ENCODE data around the gene WIZ. TPM values are rescaled to one million over a fixed set of nuclear protein-coding genes. Genes with fewer than 3 reads are reported as not detected.

WIZ gene
- total and polyA plus RNA-seq, 2 of the 8 experiments (the other 6 are each of a cell fraction or from before 2014, with no cell fraction given), result 12.5 to 33.2 TPM

DNA sequence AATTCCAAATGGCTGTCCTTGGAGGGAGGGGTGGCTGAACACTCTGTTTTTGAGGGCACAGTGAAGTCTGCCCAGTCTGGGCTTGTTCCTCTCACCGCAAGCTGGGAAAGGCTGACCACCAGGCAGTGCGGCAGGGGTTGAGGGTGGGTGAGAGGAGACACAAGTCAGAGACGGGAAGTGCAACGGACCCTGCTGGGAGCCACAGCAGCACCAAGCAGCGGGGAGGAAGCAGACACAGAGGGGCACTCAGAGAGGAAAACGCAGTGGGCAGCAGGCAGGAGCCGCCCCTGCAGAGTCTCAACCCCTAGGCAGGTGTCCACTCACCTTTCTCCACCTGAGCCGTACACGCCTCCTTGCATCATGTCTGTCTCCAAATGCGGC, 46.6 kb downstream of the WIZ start:
- Histone ChIP-seq H3K27ac (ENCODE audit: low read depth, low read length) (no peak overlapping the region), H3K79me1 (ENCODE audit: low read depth, low read length) (peaks cover 29% of the 10 kb centered on the region), H3K18ac (ENCODE audit: extremely low read depth, low read length) (no peak overlapping the region), H3K4me1 (replicated peaks in 1 of 4; ENCODE audit: control insufficient read depth in 3 of 4, insufficient read depth in 4 of 4, low read length in 3 of 4) (no peaks in the 10 kb centered on the region), H3K79me2 (ENCODE audit: control insufficient read depth in 1 of 2, insufficient read depth in 2 of 2, low read length in 2 of 2) (peaks cover 19 to 77% of the 10 kb centered on the region in 2 experiments), H2BK20ac (ENCODE audit: low read length) (no peak overlapping the region), H2BK12ac (ENCODE audit: low read depth, low read length) (no peak overlapping the region), H3K4me2 (ENCODE audit: insufficient read depth in 1 of 2, low read depth in 2 of 2, low read length in 2 of 2) (no peak overlapping the region), H3K27me3 (replicated peaks in 1 of 4; ENCODE audit: control insufficient read depth in 3 of 4, extremely low read depth in 1 of 4, insufficient read depth in 3 of 4, low read length in 3 of 4) (no peaks in the 10 kb centered on the region), H2BK15ac (ENCODE audit: low read length) (no peak overlapping the region), H3K14ac (ENCODE audit: insufficient read length) (no peak overlapping the region), H3K23ac (ENCODE audit: insufficient read length) (no peak overlapping the region), H2AFZ (ENCODE audit: low read length) (no peak overlapping the region), H4K20me1 (replicated peaks in 1 of 2; ENCODE audit: control insufficient read depth in 1 of 2, insufficient read depth in 2 of 2, low read length in 2 of 2) (peaks cover 20 to 33% of the 10 kb centered on the region in 2 experiments), H3K9me3 (ENCODE audit: insufficient read depth in 2 of 2, low read depth in 1 of 2, low read length in 1 of 2) (no peaks in the 10 kb centered on the region), H3K56ac (replicated peaks; ENCODE audit: insufficient read length, low read depth, low read length) (no peak overlapping the region), H4K8ac (ENCODE audit: extremely low read depth, insufficient read depth, low read length) (no peak overlapping the region; the same call in 1 of the 2 replicates), H3K23me2 (ENCODE audit: low read depth, low read length) (no peaks in the 10 kb centered on the region), H3K4me3 (ENCODE audit: extremely low read depth in 1 of 4, insufficient read depth in 2 of 4, low read depth in 3 of 4, low read length in 4 of 4) (no peak overlapping the region), H3K36me3 (ENCODE audit: control insufficient read depth in 2 of 4, insufficient read depth in 4 of 4, low read length in 3 of 4) (peaks cover 11 to 37% (median 18%) of the 10 kb centered on the region in 4 experiments), H4K5ac (ENCODE audit: insufficient read length, low read depth, low read length) (no peak overlapping the region), H3K9ac (replicated peaks in 1 of 4; ENCODE audit: extremely low read depth in 1 of 4, low read depth in 3 of 4, low read length in 3 of 4) (no peak overlapping the region), H3K4ac (replicated peaks; ENCODE audit: insufficient read length, low read depth, low read length) (no peak overlapping the region), H2BK120ac (replicated peaks; ENCODE audit: low read depth, low read length) (no peak overlapping the region), H4K91ac (replicated peaks; ENCODE audit: insufficient read length, low read length) (no peak overlapping the region), H2AK5ac (ENCODE audit: low read depth, low read length) (no peak overlapping the region), H2BK5ac (ENCODE audit: low read depth, low read length) (0 out of 2 replicates have a peak overlapping the region, but pooled peaks have one; percentile 19)
- DNase-seq (ENCODE audit: low read depth in 1 of 2, low spot score in 2 of 2), result no peak
- no peak for FAIRE-seq
- ChIA-PET CTCF (ENCODE audit: partially characterized antibody) (interaction anchor here (2.6 kb wide), 1 partner anchor 16 kb away, joined by 9 read pairs; the partner anchor contains the start of gene AKAP8L), POLR2A (ENCODE audit: partially characterized antibody) (interaction anchor here (1.2 to 3.3 kb wide), 5 partner anchors 10 to 152 kb away, joined by 3 to 19 read pairs (median 7); partner anchors contain the start of genes AKAP8 and AKAP8L)
- TF ChIP-seq RXRA (IDR thresholded peaks at IDR 0.05; ENCODE audit: insufficient read depth, low read depth, low read length) (no peak), EZH2 (IDR thresholded peaks at IDR 0.05; ENCODE audit: low read depth, low read length, severe bottlenecking) (no peak), CREB1 (IDR thresholded peaks at IDR 0.05) (no peak), SAP30 (IDR thresholded peaks at IDR 0.05; ENCODE audit: insufficient read depth, insufficient replicate concordance, low read length) (no peak), RFX5 (IDR thresholded peaks at IDR 0.05; ENCODE audit: borderline replicate concordance, low read depth, low read length) (no peak)
- TF ChIP-seq, protein P1, sequence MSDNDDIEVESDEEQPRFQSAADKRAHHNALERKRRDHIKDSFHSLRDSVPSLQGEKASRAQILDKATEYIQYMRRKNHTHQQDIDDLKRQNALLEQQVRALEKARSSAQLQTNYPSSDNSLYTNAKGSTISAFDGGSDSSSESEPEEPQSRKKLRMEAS (IDR thresholded peaks at IDR 0.05), result no peak
- TF ChIP-seq, protein P2, sequence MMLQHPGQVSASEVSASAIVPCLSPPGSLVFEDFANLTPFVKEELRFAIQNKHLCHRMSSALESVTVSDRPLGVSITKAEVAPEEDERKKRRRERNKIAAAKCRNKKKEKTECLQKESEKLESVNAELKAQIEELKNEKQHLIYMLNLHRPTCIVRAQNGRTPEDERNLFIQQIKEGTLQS (IDR thresholded peaks at IDR 0.05; ENCODE audit: insufficient read depth, low read depth, low read length), result no peak
- 93% methylated on average over 10 of the region's 10 CpGs; no CpG with 5 or more reads in 1 of the 2 experiments for WGBS, 2 experiments (ENCODE audit: extremely low coverage in 1 of 2, insufficient coverage in 1 of 2, insufficient read length in 1 of 2, insufficient replicate concordance in 2 of 2, low coverage in 1 of 2, low lambda C conversion rate in 2 of 2, missing lambda C conversion rate in 1 of 2)

Measured in H1 (cell line).